Fibroblast of pulmonary artery (primary cell): ENCODE data around the gene TMEM38B.
"Not testable (repeated sequence)": the region's sequence is repeated elsewhere in the genome, so short reads cannot be mapped to it uniquely, and the experiment has no call there.

Experiments used
- DNase-seq: peaks from one replicate; pipeline ENCODE4 v3.0.0-alpha.2; 2010; ENCODE audit warnings: low read depth
- H3K4me3 ChIP-seq: replicated peaks from 2 replicates; pipeline ENCODE4 v1.5.1; 2011; ENCODE audit warnings: low read depth, mild to moderate bottlenecking, control low read depth, low read length, moderate library complexity
- CTCF ChIP-seq: IDR thresholded peaks from 2 replicates; pipeline ENCODE4 v1.5.1; 2011; ENCODE audit warnings: mild to moderate bottlenecking, control low read depth, low read length, inconsistent platforms; ENCODE audit errors: missing control alignments

TMEM38B gene

GRCh38 chr9:105702207-105702606 lies 7.9 kb downstream of the TMEM38B start:
- TF ChIP-seq CTCF = no peak
- no peak overlapping the region for H3K4me3 ChIP-seq

GRCh38 chr9:105703638-105704037 lies 9.3 kb downstream of the TMEM38B start:
- H3K4me3 ChIP-seq, DNase-seq: not testable (repeated sequence)

More at GRCh38 chr9:105702207-105702606, 7.9 kb downstream of the TMEM38B start:
- DNase-seq = no peak

- no peak overlapping the region for H3K4me3 ChIP-seq
- no peak for TF ChIP-seq CTCF
- no peak for DNase-seq
These were observed 11.8 kb downstream of the TMEM38B start for GRCh38 chr9:105706156-105706555.

- no peak for TF ChIP-seq CTCF
These were observed 14.1 kb downstream of the TMEM38B start for GRCh38 chr9:105708405-105708804.

GRCh38 chr9:105710638-105711037 lies 16.3 kb downstream of the TMEM38B start:
- no peak for TF ChIP-seq CTCF
- DNase-seq = no peak
- no peak overlapping the region for H3K4me3 ChIP-seq

More at GRCh38 chr9:105708405-105708804, 14.1 kb downstream of the TMEM38B start:
- no peak overlapping the region for H3K4me3 ChIP-seq
- no peak for DNase-seq

- DNase-seq = no peak
- H3K4me3 ChIP-seq = no peak overlapping the region
- no peak for TF ChIP-seq CTCF
These were observed 17.5 kb downstream of the TMEM38B start for GRCh38 chr9:105711867-105712266.

- no peak for TF ChIP-seq CTCF
- no peak overlapping the region for H3K4me3 ChIP-seq
- no peak for DNase-seq
These were observed 18.0 kb downstream of the TMEM38B start for GRCh38 chr9:105712297-105712696.
